HFF-Myc (cell line): ENCODE data around the gene PRCC.

ENCODE experiments used
- DNase-seq: peaks from one replicate; pipeline ENCODE4 v3.0.0-alpha.2; 2011; ENCODE audit warnings: low read depth; ENCODE audit errors: extremely low read depth
- H3K4me3 ChIP-seq: replicated peaks from 2 replicates; pipeline ENCODE4 v1.5.1; 2011; ENCODE audit warnings: low read depth, mild to moderate bottlenecking, control low read depth, low read length
- CTCF ChIP-seq: IDR thresholded peaks from 2 replicates; pipeline ENCODE4 v1.5.1; 2012; ENCODE audit warnings: mild to moderate bottlenecking, low read depth, low read length, control low read depth; ENCODE audit errors: missing control alignments

Gene PRCC

GRCh38 chr1:156812293-156812990, 45.1 kb downstream of the PRCC start:
- TF ChIP-seq CTCF: no peak
- DNase-seq: no peak
- no peak overlapping the region for H3K4me3 ChIP-seq

GRCh38 chr1:156813298-156813697, 46.0 kb downstream of the PRCC start:
- H3K4me3 ChIP-seq: peak overlapping the region; percentile 31
- TF ChIP-seq CTCF: no peak
- no peak for DNase-seq

- TF ChIP-seq CTCF: peak; percentile 54
- DNase-seq: no peak
- H3K4me3 ChIP-seq: peak overlapping the region; percentile 31
These were observed 46.6 kb downstream of the PRCC start for GRCh38 chr1:156813750-156814570.

- no peak for DNase-seq
- no peak overlapping the region for H3K4me3 ChIP-seq
- TF ChIP-seq CTCF: no peak
These were observed 47.4 kb downstream of the PRCC start for GRCh38 chr1:156814571-156815260.

- no peak overlapping the region for H3K4me3 ChIP-seq
- TF ChIP-seq CTCF: no peak
- peak; percentile 52 for DNase-seq
These were observed 48.0 kb downstream of the PRCC start for GRCh38 chr1:156815307-156815826.

GRCh38 chr1:156815961-156816422, 48.7 kb downstream of the PRCC start:
- no peak for DNase-seq
- no peak overlapping the region for H3K4me3 ChIP-seq
- no peak for TF ChIP-seq CTCF
